AG04450 (cell line): Measurements from ENCODE around the gene FAM53B. TPM values are rescaled to one million over a fixed set of nuclear protein-coding genes. Genes with fewer than 3 reads are reported as not detected.
"Not testable (repeated sequence)": the region's sequence is repeated elsewhere in the genome, so short reads cannot be mapped to it uniquely, and the experiment has no call there.

Source experiments
- CTCF ChIA-PET: fragments of 300-600, 350-600 bp; formaldehyde crosslinking; extraction: SDS; loops from one replicate; lab custom pipeline; 2022; ENCODE audit warnings: antibody characterized with exemption, inconsistent platforms; lab: Charles Lee
- POLR2A ChIA-PET: fragments of 350-600 bp; formaldehyde crosslinking; extraction: SDS; loops from one replicate; lab custom pipeline; 2021; ENCODE audit warnings: antibody characterized with exemption, inconsistent platforms; lab: Yijun Ruan, JAX
- DNase-seq: peaks from one replicate; pipeline ENCODE4 v3.0.0-alpha.2; 2011; ENCODE audit warnings: low read depth, low spot score
- H3K27ac ChIP-seq: one replicate; pipeline ENCODE4 v1.5.1; 2012; ENCODE audit warnings: low read depth, low read length, control low read depth
- H3K27me3 ChIP-seq: one replicate; pipeline ENCODE4 v1.6.0; 2012; ENCODE audit warnings: low read length; ENCODE audit not compliant: control insufficient read depth, insufficient read depth
- H3K4me3 ChIP-seq: 2 replicates; pipeline ENCODE4 v1.5.1; 2011; ENCODE audit warnings: mild to moderate bottlenecking, low read depth, low read length, control low read depth
- H3K9me3 ChIP-seq: 2 replicates; pipeline ENCODE4 v1.5.1; 2012; ENCODE audit warnings: low read length; ENCODE audit not compliant: control insufficient read depth, insufficient read depth
- polyA minus RNA-seq: library from RNA; depleted of rRNA, polyadenylated mRNA; stranded (reverse); fragments of >200 nt; gene quantifications from 2 replicates; pipeline ENCODE4 v1.2.3, GENCODE V29; 2011; rRNA and poly(A)+ RNA removed
- polyA plus RNA-seq: library from polyadenylated mRNA; depleted of rRNA; stranded (reverse); fragments of >200 nt; gene quantifications from 2 replicates; pipeline ENCODE4 v1.2.3, GENCODE V29; 2011; rRNA removed
- TF ChIP-seq, protein P1 (sequence below): IDR thresholded peaks from 2 replicates; pipeline ENCODE4 v1.5.1; 2011; ENCODE audit warnings: low read depth, low read length, control low read depth, inconsistent platforms

The FAM53B gene, protein sequence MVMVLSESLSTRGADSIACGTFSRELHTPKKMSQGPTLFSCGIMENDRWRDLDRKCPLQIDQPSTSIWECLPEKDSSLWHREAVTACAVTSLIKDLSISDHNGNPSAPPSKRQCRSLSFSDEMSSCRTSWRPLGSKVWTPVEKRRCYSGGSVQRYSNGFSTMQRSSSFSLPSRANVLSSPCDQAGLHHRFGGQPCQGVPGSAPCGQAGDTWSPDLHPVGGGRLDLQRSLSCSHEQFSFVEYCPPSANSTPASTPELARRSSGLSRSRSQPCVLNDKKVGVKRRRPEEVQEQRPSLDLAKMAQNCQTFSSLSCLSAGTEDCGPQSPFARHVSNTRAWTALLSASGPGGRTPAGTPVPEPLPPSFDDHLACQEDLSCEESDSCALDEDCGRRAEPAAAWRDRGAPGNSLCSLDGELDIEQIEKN
- polyA plus RNA-seq (4.1 and 5.4 TPM in 2 replicates), polyA minus RNA-seq (12.4 and 18.3 TPM in 2 replicates)

DNA sequence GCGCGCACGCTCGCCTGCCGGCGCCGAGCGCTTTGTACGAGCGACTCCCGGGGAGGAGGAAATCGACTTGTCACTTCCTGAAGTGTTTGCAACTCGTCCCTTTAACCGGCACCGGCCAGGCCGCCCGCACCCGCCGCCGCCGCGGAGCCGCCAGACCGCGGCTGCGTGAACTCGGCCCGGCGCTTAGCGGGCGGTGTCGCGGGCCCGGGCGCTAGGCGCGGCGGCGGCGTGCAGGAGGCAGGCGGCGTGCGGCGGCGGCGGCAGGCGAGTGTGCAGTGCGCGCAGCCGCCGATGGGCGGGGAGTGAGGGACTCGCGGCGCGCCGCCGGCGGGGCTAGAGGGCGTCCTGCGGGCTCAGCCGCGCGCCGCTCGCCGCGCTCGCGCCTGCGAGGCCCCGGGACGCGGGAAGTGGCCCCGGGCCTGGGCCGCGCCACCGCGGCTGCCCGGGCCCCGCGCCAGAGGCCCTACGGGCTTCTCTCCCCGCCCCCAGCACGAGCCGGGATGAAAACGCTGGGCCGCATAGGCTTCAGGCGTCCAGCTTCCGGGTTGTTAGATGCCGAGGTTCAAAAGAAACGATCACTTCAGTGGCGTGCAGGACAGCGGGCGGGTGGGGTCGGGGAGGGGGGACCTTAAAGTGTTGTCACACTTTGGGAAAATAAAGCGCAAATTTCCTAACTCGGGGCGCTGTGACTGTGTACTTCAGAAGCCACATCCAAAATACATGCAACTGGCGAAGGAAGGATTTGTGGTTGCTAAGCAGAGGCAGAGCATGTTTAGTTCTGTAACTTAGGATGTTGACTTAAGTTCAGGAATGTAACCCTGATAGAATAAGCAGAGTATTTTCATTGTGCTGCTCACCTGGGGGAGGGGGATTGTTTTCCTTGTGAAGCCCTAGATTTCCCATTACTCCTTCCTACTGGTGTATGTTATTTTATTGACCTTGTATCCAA lies at the start of gene FAM53B:
FAM53B (minus strand) TSS at position 277 of the 949 bp plus-strand sequence. CDS start 37,665 bp downstream, outside the sequence.
- DNase-seq: no peak
- TF ChIP-seq, protein P1, sequence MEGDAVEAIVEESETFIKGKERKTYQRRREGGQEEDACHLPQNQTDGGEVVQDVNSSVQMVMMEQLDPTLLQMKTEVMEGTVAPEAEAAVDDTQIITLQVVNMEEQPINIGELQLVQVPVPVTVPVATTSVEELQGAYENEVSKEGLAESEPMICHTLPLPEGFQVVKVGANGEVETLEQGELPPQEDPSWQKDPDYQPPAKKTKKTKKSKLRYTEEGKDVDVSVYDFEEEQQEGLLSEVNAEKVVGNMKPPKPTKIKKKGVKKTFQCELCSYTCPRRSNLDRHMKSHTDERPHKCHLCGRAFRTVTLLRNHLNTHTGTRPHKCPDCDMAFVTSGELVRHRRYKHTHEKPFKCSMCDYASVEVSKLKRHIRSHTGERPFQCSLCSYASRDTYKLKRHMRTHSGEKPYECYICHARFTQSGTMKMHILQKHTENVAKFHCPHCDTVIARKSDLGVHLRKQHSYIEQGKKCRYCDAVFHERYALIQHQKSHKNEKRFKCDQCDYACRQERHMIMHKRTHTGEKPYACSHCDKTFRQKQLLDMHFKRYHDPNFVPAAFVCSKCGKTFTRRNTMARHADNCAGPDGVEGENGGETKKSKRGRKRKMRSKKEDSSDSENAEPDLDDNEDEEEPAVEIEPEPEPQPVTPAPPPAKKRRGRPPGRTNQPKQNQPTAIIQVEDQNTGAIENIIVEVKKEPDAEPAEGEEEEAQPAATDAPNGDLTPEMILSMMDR: no peak
- H3K9me3 ChIP-seq: no peaks in the 10 kb centered on the region
- no peaks in the 10 kb centered on the region for H3K27me3 ChIP-seq
- peak within 1 kb of the TSS; percentile 34 for H3K27ac ChIP-seq
- ChIA-PET CTCF (interaction anchor here (1.0 to 4.8 kb wide), 8 partner anchors 11 to 224 kb away, joined by 3 to 46 read pairs (median 6); no protein-coding TSS in a partner anchor), POLR2A (no interaction called here)
- peak within 1 kb of the TSS; percentile 67 for H3K4me3 ChIP-seq

DNA sequence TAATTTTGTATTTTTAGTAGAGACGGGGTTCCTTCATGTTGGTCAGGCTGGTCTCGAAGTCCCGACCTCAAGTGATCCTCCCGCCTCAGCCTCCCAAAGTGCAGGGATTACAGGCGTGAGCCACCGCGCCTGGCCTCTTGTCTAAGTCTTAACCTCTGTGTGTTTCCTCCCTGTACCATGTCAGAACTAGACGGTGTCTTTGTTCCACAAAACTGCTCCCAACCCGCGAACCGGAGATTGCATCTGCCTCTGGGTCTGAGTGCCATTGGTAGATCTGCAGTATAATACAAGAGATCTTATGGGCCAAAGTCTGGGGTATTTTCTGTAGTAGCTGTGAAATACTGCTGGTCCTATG lies 48.8 kb upstream of the FAM53B start:
- DNase-seq: no peak
- H3K27ac ChIP-seq: no peak overlapping the region
- no peak overlapping the region for H3K4me3 ChIP-seq
- TF ChIP-seq, protein P1: no peak
- peaks cover under 1% of the 10 kb centered on the region for H3K27me3 ChIP-seq
- ChIA-PET CTCF (no interaction called here), POLR2A (interaction anchor here (0.7 kb wide), 1 partner anchor 22 kb away, joined by 4 read pairs; no protein-coding TSS in a partner anchor)
- no peaks in the 10 kb centered on the region; the same call in 1 of the 2 replicates for H3K9me3 ChIP-seq

DNA sequence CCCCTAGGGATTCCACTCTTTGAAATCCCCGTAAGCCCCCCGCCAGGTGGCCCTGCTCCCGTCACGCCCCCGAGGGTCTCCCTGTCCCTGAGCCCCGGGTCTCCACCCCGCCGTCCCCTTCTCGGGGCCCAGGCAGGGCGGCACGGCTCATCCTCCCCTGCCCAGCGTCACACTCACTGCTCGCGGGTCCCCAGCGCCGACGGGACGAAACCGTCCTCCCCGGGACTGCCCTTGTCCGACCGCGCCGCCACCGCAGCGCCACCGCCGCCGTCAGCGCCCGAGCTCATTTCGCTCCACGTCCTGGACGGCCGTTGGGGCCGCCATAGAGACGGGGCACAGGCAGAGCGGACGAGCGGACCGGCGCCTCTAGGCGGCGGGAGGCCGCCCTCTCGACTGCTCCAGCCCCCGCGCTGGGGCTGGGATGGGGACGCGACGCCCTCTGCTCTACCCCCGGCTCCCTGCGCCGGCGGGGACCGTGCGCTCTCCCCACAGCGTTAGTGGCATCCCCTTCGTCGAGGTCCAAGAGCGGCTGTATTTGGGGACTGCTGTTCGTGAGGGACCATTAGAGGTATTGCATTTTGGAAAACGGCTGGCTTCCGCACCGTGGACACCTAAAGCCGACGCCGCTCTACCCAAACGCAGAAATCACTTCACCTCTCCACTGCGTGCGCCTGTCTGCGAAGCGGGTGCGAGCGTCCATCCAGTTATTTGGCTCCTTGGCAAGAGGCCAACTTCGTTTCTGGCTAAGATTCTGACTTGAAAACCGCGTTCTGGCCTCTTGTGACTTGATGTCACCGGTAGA lies 47.6 kb upstream of the FAM53B start, which contains the start of gene EEF1AKMT2:
EEF1AKMT2 (minus strand) TSS at position 341 of the 802 bp plus-strand sequence; CDS start at position 287, 54 bp downstream.
- CTCF ChIA-PET: interaction anchor here (0.6 to 1.1 kb wide), 5 partner anchors 9 to 1723 kb away, joined by 3 to 6 read pairs (median 3); no protein-coding TSS in a partner anchor
- DNase-seq: peak; percentile 65
- no peaks in the 10 kb centered on the region for H3K27me3 ChIP-seq
- H3K9me3 ChIP-seq: no peaks in the 10 kb centered on the region; the same call in 1 of the 2 replicates
- POLR2A ChIA-PET: interaction anchor here (0.5 to 1.6 kb wide), 4 partner anchors 10 to 185 kb away, joined by 3 to 9 read pairs (median 6); partner anchors contain the start of gene ABRAXAS2
- H3K27ac ChIP-seq: peak within 1 kb of the TSS; percentile 73
- TF ChIP-seq, protein P1: peak; percentile 35; the same call in 1 of the 2 replicates
- peak within 1 kb of the TSS; percentile 92 for H3K4me3 ChIP-seq

DNA sequence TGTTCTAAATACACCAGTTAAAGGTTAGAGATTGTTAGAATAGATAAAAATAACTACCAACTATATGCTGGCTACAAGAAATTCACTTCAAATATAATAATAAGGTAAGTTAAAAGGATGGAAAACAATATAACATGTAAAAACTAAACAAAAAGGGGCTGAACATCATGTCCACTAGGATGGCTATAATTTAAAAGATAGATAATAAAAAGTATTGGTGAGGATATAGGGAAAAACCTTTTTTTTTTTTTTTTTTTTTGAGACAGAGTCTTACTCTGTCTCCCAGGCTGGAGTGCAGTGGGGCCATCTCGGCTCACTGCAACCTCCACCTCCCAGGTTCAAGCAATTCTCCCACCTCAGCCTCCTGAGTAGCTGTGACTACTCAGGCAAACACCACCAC lies 38.7 kb upstream of the FAM53B start:
- H3K4me3 ChIP-seq, CTCF ChIA-PET, POLR2A ChIA-PET, H3K27ac ChIP-seq, H3K27me3 ChIP-seq, DNase-seq, H3K9me3 ChIP-seq: not testable (repeated sequence)
